HG03159 (cell line): ENCODE results near the gene UNK.

ENCODE experiments used
- ATAC-seq: cut with Tn5 transposase; IDR thresholded peaks from one replicate; pipeline ENCODE4 v1.9.1; 2021; ENCODE audit warnings: mild to moderate bottlenecking, moderate library complexity; ENCODE audit not compliant: unreplicated experiment

Gene UNK

GRCh38 chr17:75819116-75819515 is 34.5 kb downstream of the UNK start:
- ATAC-seq: no peak

GRCh38 chr17:75819678-75820077 is 35.1 kb downstream of the UNK start:
- no peak for ATAC-seq

- ATAC-seq: no peak
Measured at GRCh38 chr17:75820094-75821080, 35.8 kb downstream of the UNK start.

- no peak for ATAC-seq
Measured at GRCh38 chr17:75821552-75821951, 36.9 kb downstream of the UNK start.

GRCh38 chr17:75822119-75822799 is 37.7 kb downstream of the UNK start:
- ATAC-seq: no peak

GRCh38 chr17:75822800-75823166 is 38.2 kb downstream of the UNK start:
- ATAC-seq: no peak

- ATAC-seq: no peak
Measured at GRCh38 chr17:75823257-75824041, 38.8 kb downstream of the UNK start.

- ATAC-seq: no peak
Measured at GRCh38 chr17:75824050-75824552, 39.5 kb downstream of the UNK start.

GRCh38 chr17:75824666-75825065 is 40.1 kb downstream of the UNK start:
- no peak for ATAC-seq

- ATAC-seq: no peak
Measured at GRCh38 chr17:75825149-75825552, 40.5 kb downstream of the UNK start.

- no peak for ATAC-seq
Measured at GRCh38 chr17:75825748-75826370, 41.3 kb downstream of the UNK start.

- no peak for ATAC-seq
Measured at GRCh38 chr17:75826561-75827307, 42.1 kb downstream of the UNK start.

GRCh38 chr17:75827308-75828075 is 42.9 kb downstream of the UNK start:
- no peak for ATAC-seq

- no peak for ATAC-seq
Measured at GRCh38 chr17:75828076-75828400, 43.4 kb downstream of the UNK start.

GRCh38 chr17:75828741-75829140 is 44.1 kb downstream of the UNK start:
- ATAC-seq: no peak

GRCh38 chr17:75829747-75830146 is 45.1 kb downstream of the UNK start:
- ATAC-seq: no peak

GRCh38 chr17:75830164-75831031 is 45.8 kb downstream of the UNK start:
- ATAC-seq: no peak

- ATAC-seq: no peak
Measured at GRCh38 chr17:75831032-75831571, 46.5 kb downstream of the UNK start.
